Neural crest cell (in vitro differentiated cells): ENCODE measurements around the gene VASH2. TPM values are rescaled to one million over a fixed set of nuclear protein-coding genes. Genes with fewer than 3 reads are reported as not detected.

Source experiments
- DNase-seq: peaks from one replicate; pipeline ENCODE4 v3.0.0; 2021; ENCODE audit warnings: low read depth, mixed read lengths, low spot score
- H3K27ac Mint-ChIP-seq: one replicate; pipeline ENCODE4 v1.8.0; 2021; ENCODE audit warnings: mild to moderate bottlenecking, mixed read lengths; ENCODE audit not compliant: unreplicated experiment
- H3K27me3 Mint-ChIP-seq: 2 replicates; pipeline ENCODE4 v1.8.0; 2021; ENCODE audit warnings: low read depth, mild to moderate bottlenecking, mixed read lengths
- H3K36me3 Mint-ChIP-seq: 2 replicates; pipeline ENCODE4 v1.8.0; 2021; ENCODE audit warnings: low read depth, mild to moderate bottlenecking, mixed read lengths
- H3K4me1 Mint-ChIP-seq: 2 replicates; pipeline ENCODE4 v1.8.0; 2021; ENCODE audit warnings: mixed read lengths
- H3K4me3 Mint-ChIP-seq: one replicate; pipeline ENCODE4 v1.8.0; 2021; ENCODE audit warnings: mild to moderate bottlenecking, mixed read lengths
- H3K9me3 Mint-ChIP-seq: 2 replicates; pipeline ENCODE4 v1.8.0; 2021; ENCODE audit warnings: mixed read lengths
- total RNA-seq: library from RNA; stranded (reverse); gene quantifications from 2 replicates; pipeline ENCODE4 v1.2.1, GENCODE V29; 2021
- TF ChIP-seq, protein P1 (sequence below): fragments of 200-600 bp; sonication (generic); conservative IDR thresholded peaks from 2 replicates; pipeline ENCODE4 v1.5.0; 2021; ENCODE audit warnings: antibody characterized with exemption, mild to moderate bottlenecking

VASH2 gene
- total RNA-seq, 1 donor from 2014 or later = 8.7 TPM

DNA sequence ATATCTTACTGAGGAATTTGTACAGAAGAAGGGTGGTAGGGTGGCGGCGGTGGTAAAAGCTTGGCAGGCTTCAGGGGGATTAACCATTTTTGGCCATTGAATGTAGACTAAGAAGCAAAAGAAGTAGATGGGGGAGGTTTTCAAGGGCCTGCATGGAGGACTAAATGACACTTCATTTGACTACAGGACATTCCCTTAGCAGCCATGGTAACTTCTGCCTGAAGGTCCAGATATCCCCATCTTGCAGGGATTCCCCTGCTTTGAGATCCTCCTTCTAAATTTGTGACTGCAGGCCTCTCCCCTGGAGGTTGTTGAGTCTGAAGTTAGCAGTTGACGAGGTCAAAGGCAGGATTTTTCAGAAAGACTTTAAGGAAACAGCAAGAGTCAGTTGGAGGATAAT is 4.8 kb downstream of the VASH2 start:
- Mint-ChIP-seq H3K9me3 (no peaks in the 10 kb centered on the region), H3K4me3 (peak overlapping the region; percentile 27), H3K4me1 (peaks cover 20% of the 10 kb centered on the region), H3K36me3 (no peaks in the 10 kb centered on the region), H3K27ac (no peak overlapping the region), H3K27me3 (peaks cover 10% of the 10 kb centered on the region)
- TF ChIP-seq, protein P1, sequence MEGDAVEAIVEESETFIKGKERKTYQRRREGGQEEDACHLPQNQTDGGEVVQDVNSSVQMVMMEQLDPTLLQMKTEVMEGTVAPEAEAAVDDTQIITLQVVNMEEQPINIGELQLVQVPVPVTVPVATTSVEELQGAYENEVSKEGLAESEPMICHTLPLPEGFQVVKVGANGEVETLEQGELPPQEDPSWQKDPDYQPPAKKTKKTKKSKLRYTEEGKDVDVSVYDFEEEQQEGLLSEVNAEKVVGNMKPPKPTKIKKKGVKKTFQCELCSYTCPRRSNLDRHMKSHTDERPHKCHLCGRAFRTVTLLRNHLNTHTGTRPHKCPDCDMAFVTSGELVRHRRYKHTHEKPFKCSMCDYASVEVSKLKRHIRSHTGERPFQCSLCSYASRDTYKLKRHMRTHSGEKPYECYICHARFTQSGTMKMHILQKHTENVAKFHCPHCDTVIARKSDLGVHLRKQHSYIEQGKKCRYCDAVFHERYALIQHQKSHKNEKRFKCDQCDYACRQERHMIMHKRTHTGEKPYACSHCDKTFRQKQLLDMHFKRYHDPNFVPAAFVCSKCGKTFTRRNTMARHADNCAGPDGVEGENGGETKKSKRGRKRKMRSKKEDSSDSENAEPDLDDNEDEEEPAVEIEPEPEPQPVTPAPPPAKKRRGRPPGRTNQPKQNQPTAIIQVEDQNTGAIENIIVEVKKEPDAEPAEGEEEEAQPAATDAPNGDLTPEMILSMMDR = no peak
- no peak for DNase-seq

DNA sequence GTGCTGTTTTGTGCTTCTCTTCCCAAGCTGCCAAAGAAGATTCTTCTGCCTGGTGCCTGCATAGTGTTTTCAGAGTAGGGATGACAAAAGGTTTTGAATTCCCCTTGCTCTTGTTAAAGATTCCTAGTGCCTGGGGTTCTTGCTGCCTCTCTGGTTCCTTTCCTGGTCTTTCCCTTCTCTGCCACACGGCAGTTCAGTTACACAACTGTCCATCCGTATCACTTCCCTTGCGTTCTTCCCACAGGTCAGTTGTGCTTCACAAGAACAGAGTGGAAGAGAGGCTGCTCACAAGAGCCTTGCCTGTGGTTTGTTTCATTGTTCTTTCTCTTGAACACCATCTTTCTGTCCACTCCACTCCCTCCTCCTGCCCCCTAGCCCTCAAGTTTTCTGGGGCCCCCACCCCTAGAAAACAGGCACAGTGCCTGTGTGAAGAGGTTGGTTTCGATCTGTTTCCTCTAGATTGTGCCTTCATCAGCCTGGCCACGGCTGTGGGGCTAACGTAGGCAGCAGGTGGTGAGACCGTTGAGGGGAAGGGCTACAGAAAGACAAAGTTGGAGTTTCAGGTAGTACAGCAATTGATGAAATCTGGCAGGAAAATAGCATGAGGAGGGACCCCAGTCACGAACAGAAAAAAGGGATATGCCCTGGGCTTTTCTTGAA is 5.8 kb downstream of the VASH2 start:
- Mint-ChIP-seq H3K4me1 (peaks cover 16% of the 10 kb centered on the region), H3K27ac (no peak overlapping the region), H3K27me3 (peaks cover 10% of the 10 kb centered on the region), H3K36me3 (no peaks in the 10 kb centered on the region), H3K4me3 (no peak overlapping the region), H3K9me3 (no peaks in the 10 kb centered on the region)
- TF ChIP-seq, protein P1 = no peak
- DNase-seq = no peak

DNA sequence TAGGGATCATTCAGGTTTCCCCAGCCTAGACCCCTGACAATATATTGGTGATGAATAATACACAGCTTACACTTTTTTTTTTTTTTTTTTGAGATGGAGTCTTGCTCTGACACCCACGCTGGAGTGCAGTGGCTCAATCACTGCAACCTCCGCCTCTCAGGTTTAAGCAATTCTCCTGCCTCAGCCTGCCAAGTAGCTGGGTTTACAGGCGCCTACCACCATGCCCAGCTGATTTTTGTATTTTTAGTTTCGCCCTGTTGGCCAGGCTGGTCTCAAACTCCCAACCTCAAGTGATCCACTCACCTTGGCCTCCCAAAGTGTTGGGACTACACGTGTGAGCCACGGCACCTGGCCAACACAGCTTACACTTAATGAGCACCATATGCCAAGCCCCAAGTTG is 7.2 kb downstream of the VASH2 start:
- no peak overlapping the region for H3K4me3 Mint-ChIP-seq
- H3K9me3 Mint-ChIP-seq = no peaks in the 10 kb centered on the region
- H3K4me1 Mint-ChIP-seq = peaks cover 7% of the 10 kb centered on the region
- no peak for DNase-seq
- H3K27ac Mint-ChIP-seq = no peak overlapping the region
- TF ChIP-seq, protein P1 = no peak
- H3K36me3 Mint-ChIP-seq = no peaks in the 10 kb centered on the region
- H3K27me3 Mint-ChIP-seq = peaks cover 2% of the 10 kb centered on the region

DNA sequence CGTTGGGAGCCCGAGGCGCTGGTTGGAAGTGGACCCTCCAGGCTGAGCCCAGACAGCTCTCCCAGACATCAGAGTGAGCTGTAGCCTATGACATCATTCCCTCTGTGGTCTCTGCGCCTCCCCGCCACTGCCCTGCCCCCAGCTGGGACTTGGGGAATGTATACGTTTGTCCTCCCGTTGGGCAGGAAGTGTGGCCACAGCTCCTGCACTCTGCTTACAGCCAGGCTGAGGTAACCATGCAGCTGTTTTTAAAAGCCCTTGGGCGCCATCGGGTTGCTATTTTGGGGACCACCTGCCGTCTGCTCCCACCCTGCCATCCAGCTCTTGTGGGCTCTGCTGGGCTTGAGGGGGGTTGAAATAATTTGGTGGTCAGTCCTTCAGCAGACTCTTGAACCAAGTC is 7.8 kb downstream of the VASH2 start:
- Mint-ChIP-seq H3K9me3 (no peaks in the 10 kb centered on the region), H3K4me1 (peaks cover under 1% of the 10 kb centered on the region), H3K27me3 (no peaks in the 10 kb centered on the region), H3K36me3 (no peaks in the 10 kb centered on the region), H3K4me3 (no peak overlapping the region), H3K27ac (no peak overlapping the region)
- TF ChIP-seq, protein P1 = no peak
- DNase-seq = no peak

DNA sequence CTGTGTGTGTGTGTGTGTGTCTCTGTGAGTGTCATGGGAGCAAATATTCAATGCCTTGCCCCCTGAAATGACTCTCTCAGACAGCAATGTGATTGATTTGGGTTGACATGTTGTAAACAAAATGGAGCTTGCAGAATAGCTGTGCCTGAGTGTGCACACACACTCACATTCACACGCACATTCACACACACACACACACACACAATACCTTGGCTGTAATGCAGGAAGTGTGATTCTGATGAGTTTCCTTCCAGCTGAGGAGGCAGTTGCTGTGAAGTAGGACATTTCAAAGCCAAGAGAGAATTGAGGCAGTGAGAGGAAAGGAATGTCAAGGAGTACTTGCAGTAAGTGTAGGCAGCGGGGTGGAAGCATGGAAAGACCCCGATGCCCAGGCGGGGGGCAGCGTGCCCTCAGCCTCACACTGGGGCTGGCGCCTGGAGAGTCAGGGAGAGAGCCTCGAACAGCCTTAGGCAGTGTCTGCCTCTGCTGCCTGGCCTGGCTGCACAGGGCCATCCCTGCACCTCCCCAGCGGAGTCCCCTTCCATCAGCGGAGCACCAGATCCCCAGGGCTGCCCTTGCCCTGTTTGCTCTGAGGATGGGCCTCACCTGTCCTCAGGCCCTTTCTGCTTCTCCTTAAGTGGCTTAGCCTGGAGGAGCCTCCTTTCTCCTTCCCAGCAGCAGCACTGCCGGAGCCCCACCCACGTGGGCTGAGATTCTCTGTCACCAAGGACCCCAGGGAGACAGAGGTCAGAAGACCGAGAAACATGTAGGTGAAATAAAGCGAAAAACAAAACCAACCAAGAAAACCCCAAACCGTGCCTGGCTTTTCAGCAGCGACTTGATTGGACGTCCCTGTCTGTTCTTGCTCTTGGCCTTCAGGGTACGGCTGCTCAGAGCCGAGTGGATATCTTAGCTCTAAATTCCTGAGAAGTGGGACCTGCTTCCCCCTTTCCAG is 9.2 kb downstream of the VASH2 start:
- TF ChIP-seq, protein P1 = no peak
- no peak overlapping the region for H3K27ac Mint-ChIP-seq
- no peaks in the 10 kb centered on the region for H3K9me3 Mint-ChIP-seq
- no peak for DNase-seq
- H3K4me1 Mint-ChIP-seq = no peaks in the 10 kb centered on the region
- no peaks in the 10 kb centered on the region for H3K36me3 Mint-ChIP-seq
- no peak overlapping the region for H3K4me3 Mint-ChIP-seq
- no peaks in the 10 kb centered on the region for H3K27me3 Mint-ChIP-seq
